DOHH2 (cell line): Measurements from ENCODE around the gene ZIC5.

Experiments
- H3F3A ChIP-seq: fragments of 200-600 bp; sonication (generic), shearing (Covaris generic); 2 replicates; pipeline ENCODE4 v1.6.0; 2016; ENCODE audit warnings: antibody characterized with exemption, mild to moderate bottlenecking; ENCODE audit not compliant: control insufficient read depth, insufficient read depth
- H3K27ac ChIP-seq: fragments of 200-600 bp; sonication (generic); 2 replicates; pipeline ENCODE4 v1.5.1; 2014; ENCODE audit warnings: low read depth, mild to moderate bottlenecking, low read length, moderate library complexity
- H3K27me3 ChIP-seq: fragments of 200-600 bp; sonication (generic); 2 replicates; pipeline ENCODE4 v1.6.1; 2014; ENCODE audit warnings: mild to moderate bottlenecking, low read length, mixed read lengths; ENCODE audit not compliant: control insufficient read depth
- H3K36me3 ChIP-seq: fragments of 200-600 bp; sonication (generic); 2 replicates; pipeline ENCODE4 v1.6.1; 2014; ENCODE audit warnings: mild to moderate bottlenecking, low read length, moderate library complexity, mixed read lengths; ENCODE audit not compliant: control insufficient read depth
- H3K4me1 ChIP-seq: fragments of 200-600 bp; sonication (generic); 2 replicates; pipeline ENCODE4 v1.6.1; 2014; ENCODE audit warnings: mild to moderate bottlenecking, low read length, mixed read lengths; ENCODE audit not compliant: control insufficient read depth
- H3K4me2 ChIP-seq: fragments of 200-600 bp; sonication (generic); 2 replicates; pipeline ENCODE4 v1.6.0; 2014; ENCODE audit warnings: mild to moderate bottlenecking, low read length, moderate library complexity
- H3K4me3 ChIP-seq: fragments of 200-600 bp; sonication (generic); 2 replicates; pipeline ENCODE4 v1.5.1; 2014; ENCODE audit warnings: mild to moderate bottlenecking, low read length, mixed read lengths
- H3K79me2 ChIP-seq: fragments of 200-600 bp; sonication (generic); 2 replicates; pipeline ENCODE4 v1.6.1; 2014; ENCODE audit warnings: mild to moderate bottlenecking, low read length, mixed read lengths; ENCODE audit not compliant: control insufficient read depth
- H3K9me2 ChIP-seq: fragments of 200-600 bp; sonication (generic); replicated peaks from 2 replicates; pipeline ENCODE4 v1.6.1; 2014; ENCODE audit warnings: mild to moderate bottlenecking, low read length, mixed read lengths; ENCODE audit not compliant: control insufficient read depth
- H3K9me3 ChIP-seq: fragments of 200-600 bp; sonication (generic); 2 replicates; pipeline ENCODE4 v1.6.1; 2014; ENCODE audit warnings: antibody characterized with exemption, low read length, mixed read lengths; ENCODE audit not compliant: control insufficient read depth, insufficient read depth
- H4K20me1 ChIP-seq: fragments of 200-600 bp; sonication (generic); 2 replicates; pipeline ENCODE4 v1.6.0; 2014; ENCODE audit warnings: low read depth, mild to moderate bottlenecking, antibody characterized with exemption, low read length, moderate library complexity; ENCODE audit not compliant: control insufficient read depth, insufficient read depth
- CTCF ChIP-seq: fragments of 200-600 bp; sonication (generic); IDR thresholded peaks from one replicate; pipeline ENCODE4 v1.5.1; 2014; ENCODE audit warnings: antibody characterized with exemption, mild to moderate bottlenecking, low read depth, low read length; ENCODE audit not compliant: poor library complexity, severe bottlenecking
- EZH2phosphoT487 ChIP-seq: fragments of 200-600 bp; sonication (generic); IDR thresholded peaks from 2 replicates; pipeline ENCODE4 v1.6.1; 2017; ENCODE audit warnings: borderline replicate concordance, mild to moderate bottlenecking, antibody characterized with exemption, low read length, moderate library complexity, mixed read lengths

ZIC5 gene

GRCh38 chr13:99973163-99973807 lies 1.7 kb upstream of the ZIC5 start:
- Histone ChIP-seq H3K36me3 (no peaks in the 10 kb centered on the region), H3K4me3 (no peak overlapping the region), H3F3A (no peaks in the 10 kb centered on the region), H3K4me2 (no peak overlapping the region), H3K4me1 (no peaks in the 10 kb centered on the region), H3K9me3 (0 out of 2 replicates have a peak, but pooled peaks cover 4% of the 10 kb centered on the region), H3K9me2 (no peaks in the 10 kb centered on the region), H3K27ac (no peak overlapping the region), H3K79me2 (no peaks in the 10 kb centered on the region), H4K20me1 (no peaks in the 10 kb centered on the region), H3K27me3 (peaks cover 8% of the 10 kb centered on the region; the same call in 1 of the 2 replicates)
- TF ChIP-seq CTCF, result no peak
- no peak for TF ChIP-seq EZH2phosphoT487

GRCh38 chr13:99972190-99972731 lies 694 bp upstream of the ZIC5 start:
- Histone ChIP-seq H3K4me3 (no peak overlapping the region), H3K9me3 (0 out of 2 replicates have a peak, but pooled peaks cover 4% of the 10 kb centered on the region), H3K9me2 (no peaks in the 10 kb centered on the region), H3K79me2 (no peaks in the 10 kb centered on the region), H3K27me3 (peaks cover 6% of the 10 kb centered on the region; the same call in 1 of the 2 replicates), H3F3A (no peaks in the 10 kb centered on the region), H3K27ac (no peak overlapping the region), H3K36me3 (no peaks in the 10 kb centered on the region), H4K20me1 (no peaks in the 10 kb centered on the region), H3K4me1 (no peaks in the 10 kb centered on the region), H3K4me2 (no peak overlapping the region)
- no peak for TF ChIP-seq CTCF
- no peak for TF ChIP-seq EZH2phosphoT487

- Histone ChIP-seq H3F3A (no peaks in the 10 kb centered on the region), H3K79me2 (no peaks in the 10 kb centered on the region), H3K36me3 (no peaks in the 10 kb centered on the region), H3K27ac (no peak overlapping the region), H3K4me2 (no peak overlapping the region), H3K4me1 (no peaks in the 10 kb centered on the region), H3K9me3 (0 out of 2 replicates have a peak, but pooled peaks cover 4% of the 10 kb centered on the region), H3K9me2 (no peaks in the 10 kb centered on the region), H3K4me3 (no peak overlapping the region), H4K20me1 (no peaks in the 10 kb centered on the region), H3K27me3 (no peaks in the 10 kb centered on the region)
- TF ChIP-seq CTCF (no peak), EZH2phosphoT487 (no peak)
Observed at GRCh38 chr13:99970651-99971575, 654 bp downstream of the ZIC5 start.
